A673 (cell line): ENCODE results near the gene SPTSSB. TPM values are rescaled to one million over a fixed set of nuclear protein-coding genes. Genes with fewer than 3 reads are reported as not detected.

Source experiments
- BruUV-seq: library from RNA; stranded (reverse); fragments of 400-500 nt; replicated peaks from 2 replicates; lab custom pipeline; 2021; lab: Mats Ljungman, UMichigan
- CTCF ChIA-PET: fragments of 300-600 bp; sonication (Branson Sonifier 250); formaldehyde crosslinking; loops from one replicate; lab custom pipeline; 2022; ENCODE audit warnings: antibody characterized with exemption; lab: Charles Lee
- POLR2A ChIA-PET: fragments of 300-600 bp; sonication (Branson Sonifier 250); formaldehyde crosslinking; loops from one replicate; lab custom pipeline; 2022; ENCODE audit warnings: antibody characterized with exemption; ENCODE audit not compliant: low non-redundant PET; lab: Charles Lee
- DNase-seq: peaks from one replicate; pipeline ENCODE4 v3.0.0-alpha.2; 2015; ENCODE audit warnings: low spot score
- H3K27ac ChIP-seq: fragments of 200-600 bp; sonication (generic); 2 replicates; pipeline ENCODE4 v1.5.1; 2016; ENCODE audit warnings: mixed run types, low read depth, mild to moderate bottlenecking, mixed read lengths, antibody characterized with exemption, low read length; ENCODE audit not compliant: poor library complexity, severe bottlenecking
- H3K27me3 ChIP-seq: fragments of 200-600 bp; sonication (generic); replicated peaks from 2 replicates; pipeline ENCODE4 v1.6.1; 2017; ENCODE audit warnings: mixed run types, low read depth, mild to moderate bottlenecking, mixed read lengths, antibody characterized with exemption, low read length; ENCODE audit not compliant: insufficient read depth, poor library complexity
- H3K36me3 ChIP-seq: fragments of 200-600 bp; sonication (generic); 2 replicates; pipeline ENCODE4 v1.6.1; 2016; ENCODE audit warnings: mixed run types, mild to moderate bottlenecking, mixed read lengths, antibody characterized with exemption, low read length; ENCODE audit not compliant: insufficient read depth, poor library complexity, severe bottlenecking
- H3K4me1 ChIP-seq: fragments of 200-600 bp; sonication (generic); 2 replicates; pipeline ENCODE4 v1.6.1; 2017; ENCODE audit warnings: mixed run types, mild to moderate bottlenecking, mixed read lengths, antibody characterized with exemption, low read length; ENCODE audit not compliant: insufficient read depth, poor library complexity, severe bottlenecking
- H3K4me3 ChIP-seq: fragments of 200-600 bp; sonication (generic); 2 replicates; pipeline ENCODE4 v1.5.1; 2016; ENCODE audit warnings: low read depth, mixed run types, mild to moderate bottlenecking, mixed read lengths, low read length; ENCODE audit not compliant: poor library complexity, severe bottlenecking
- H3K9me3 ChIP-seq: fragments of 200-600 bp; sonication (generic); 2 replicates; pipeline ENCODE4 v1.6.1; 2016; ENCODE audit warnings: mixed run types, low read depth, mild to moderate bottlenecking, mixed read lengths, antibody characterized with exemption, low read length; ENCODE audit not compliant: poor library complexity, severe bottlenecking
- EZH2 ChIP-seq: fragments of 200-600 bp; sonication (generic); IDR thresholded peaks from 2 replicates; pipeline ENCODE4 v1.6.1; 2017; ENCODE audit warnings: borderline replicate concordance, low read depth, mild to moderate bottlenecking, mixed read lengths, antibody characterized with exemption, low read length; ENCODE audit not compliant: poor library complexity, severe bottlenecking
- intact Hi-C: fragments of 100-400 bp; cut with micrococcal nuclease; formaldehyde crosslinking; loops from one replicate; pipeline ENCODE4 v1.10.0; 2022; ENCODE audit not compliant: unreplicated experiment
- total RNA-seq: library from RNA; stranded (reverse); gene quantifications from 2 replicates; pipeline ENCODE4 v1.2.3, GENCODE V29; 2021
- TF ChIP-seq, protein P1 (sequence below): fragments of 300-800, 200-600 bp; sonication (generic); conservative IDR thresholded peaks from 2 replicates; pipeline ENCODE4 v1.5.1; 2017; ENCODE audit warnings: low read depth, mild to moderate bottlenecking, antibody characterized with exemption, low read length, moderate library complexity, mixed read lengths

The SPTSSB gene
- total RNA-seq, 1 experiment from 2014 or later, result not detected

- CTCF ChIA-PET, result no interaction called here
- H3K9me3 ChIP-seq, result no peaks in the 10 kb centered on the region
- H3K4me1 ChIP-seq, result no peaks in the 10 kb centered on the region
- BruUV-seq, result no TSS peak
- H3K4me3 ChIP-seq, result no peak overlapping the region
- H3K36me3 ChIP-seq, result no peaks in the 10 kb centered on the region
- intact Hi-C loops, result loop anchor here (2.0 to 10.0 kb wide), 3 partner anchors 104 to 722 kb away; no protein-coding TSS in a partner anchor
- no peaks in the 10 kb centered on the region for H3K27me3 ChIP-seq
- TF ChIP-seq, protein P1, sequence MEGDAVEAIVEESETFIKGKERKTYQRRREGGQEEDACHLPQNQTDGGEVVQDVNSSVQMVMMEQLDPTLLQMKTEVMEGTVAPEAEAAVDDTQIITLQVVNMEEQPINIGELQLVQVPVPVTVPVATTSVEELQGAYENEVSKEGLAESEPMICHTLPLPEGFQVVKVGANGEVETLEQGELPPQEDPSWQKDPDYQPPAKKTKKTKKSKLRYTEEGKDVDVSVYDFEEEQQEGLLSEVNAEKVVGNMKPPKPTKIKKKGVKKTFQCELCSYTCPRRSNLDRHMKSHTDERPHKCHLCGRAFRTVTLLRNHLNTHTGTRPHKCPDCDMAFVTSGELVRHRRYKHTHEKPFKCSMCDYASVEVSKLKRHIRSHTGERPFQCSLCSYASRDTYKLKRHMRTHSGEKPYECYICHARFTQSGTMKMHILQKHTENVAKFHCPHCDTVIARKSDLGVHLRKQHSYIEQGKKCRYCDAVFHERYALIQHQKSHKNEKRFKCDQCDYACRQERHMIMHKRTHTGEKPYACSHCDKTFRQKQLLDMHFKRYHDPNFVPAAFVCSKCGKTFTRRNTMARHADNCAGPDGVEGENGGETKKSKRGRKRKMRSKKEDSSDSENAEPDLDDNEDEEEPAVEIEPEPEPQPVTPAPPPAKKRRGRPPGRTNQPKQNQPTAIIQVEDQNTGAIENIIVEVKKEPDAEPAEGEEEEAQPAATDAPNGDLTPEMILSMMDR, result peak; percentile 64
- no peak for TF ChIP-seq EZH2
- DNase-seq, result peak; percentile 74
- POLR2A ChIA-PET, result no interaction called here
- no peak overlapping the region for H3K27ac ChIP-seq
Observed at GRCh38 chr3:161409069-161409468, 37.8 kb upstream of the SPTSSB start.

DNA sequence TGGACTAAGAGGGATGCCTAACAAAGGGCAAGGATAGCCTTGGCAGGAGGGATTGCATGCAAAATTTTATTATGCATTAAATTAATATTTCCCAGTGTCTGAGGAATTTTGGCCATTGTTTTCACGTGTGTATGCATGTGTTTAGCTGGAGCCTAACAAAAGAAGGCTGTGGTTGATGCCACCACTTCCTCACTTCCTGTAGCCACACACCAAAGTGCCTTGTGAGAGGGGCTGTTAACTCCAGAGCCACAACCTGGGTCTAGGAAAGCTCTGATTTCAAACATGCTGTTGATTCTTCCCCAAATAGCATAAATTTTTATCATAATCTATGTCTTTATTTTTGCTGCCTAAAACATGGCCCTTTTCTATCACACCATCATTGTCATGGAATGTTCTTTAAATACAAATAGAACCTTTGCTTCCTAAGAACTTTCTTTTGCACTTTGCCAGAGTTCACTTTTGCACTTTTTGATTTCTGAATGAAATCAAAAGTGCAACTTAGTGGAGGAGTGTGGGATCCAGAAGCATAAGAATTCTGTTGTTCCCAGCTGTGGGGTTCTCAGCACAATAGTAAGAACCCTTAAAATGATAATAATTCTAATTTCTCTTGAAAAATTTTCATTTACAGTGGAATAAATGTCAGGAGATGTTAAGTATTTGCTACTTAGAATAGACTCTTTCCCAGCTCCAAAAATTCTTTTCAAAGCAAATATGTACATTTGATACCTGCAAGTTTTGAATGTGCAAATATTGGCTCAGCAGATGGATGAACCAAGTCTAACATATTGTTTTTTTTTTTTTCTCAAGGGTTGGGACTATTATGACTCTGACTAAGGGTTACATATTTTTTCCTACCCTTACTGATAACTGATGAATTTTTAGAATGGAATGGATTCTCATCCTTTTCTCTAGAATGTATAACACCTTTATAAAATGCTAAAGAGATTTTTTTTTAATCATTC, 35.6 kb upstream of the SPTSSB start:
- Histone ChIP-seq H3K9me3 (no peaks in the 10 kb centered on the region), H3K36me3 (no peaks in the 10 kb centered on the region), H3K4me1 (no peaks in the 10 kb centered on the region), H3K27ac (no peak overlapping the region), H3K4me3 (no peak overlapping the region), H3K27me3 (no peaks in the 10 kb centered on the region)
- intact Hi-C loops, result loop anchor here (5.0 to 10.0 kb wide), 2 partner anchors 102 to 720 kb away; no protein-coding TSS in a partner anchor
- CTCF ChIA-PET, result no interaction called here
- TF ChIP-seq EZH2, result no peak
- TF ChIP-seq, protein P1, result no peak
- BruUV-seq, result no TSS peak
- POLR2A ChIA-PET, result no interaction called here
- no peak for DNase-seq

DNA sequence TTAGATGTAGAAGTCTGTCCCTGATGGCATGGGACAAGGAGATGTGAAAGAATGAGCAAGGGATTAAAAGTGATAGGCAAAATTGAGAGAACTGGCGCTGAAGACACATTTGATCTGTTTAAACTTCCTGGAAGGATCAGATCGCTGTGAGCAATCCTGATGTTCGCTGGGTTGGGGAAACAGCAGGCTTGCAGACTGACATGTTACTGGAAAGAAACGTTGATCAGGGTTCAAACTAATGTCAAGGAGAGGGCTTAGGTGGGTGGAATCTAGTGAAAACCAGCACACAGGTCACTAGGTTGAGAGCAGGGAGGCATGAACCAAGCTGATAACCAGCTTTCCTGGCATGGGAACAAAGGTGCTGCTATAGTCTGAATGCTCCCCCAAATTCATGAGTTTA, 34.5 kb upstream of the SPTSSB start:
- ChIA-PET POLR2A (no interaction called here), CTCF (no interaction called here)
- Histone ChIP-seq H3K4me1 (no peaks in the 10 kb centered on the region), H3K4me3 (no peak overlapping the region), H3K36me3 (no peaks in the 10 kb centered on the region), H3K9me3 (no peaks in the 10 kb centered on the region), H3K27ac (no peak overlapping the region), H3K27me3 (no peaks in the 10 kb centered on the region)
- DNase-seq, result no peak
- TF ChIP-seq, protein P1, result no peak
- TF ChIP-seq EZH2, result no peak
- intact Hi-C loops, result loop anchor here (5.0 to 10.0 kb wide), 2 partner anchors 101 to 719 kb away; no protein-coding TSS in a partner anchor
- BruUV-seq, result no TSS peak
